Measurements from ENCODE around the gene JCHAIN. TPM values are rescaled to one million over a fixed set of nuclear protein-coding genes. Genes with fewer than 3 reads are reported as not detected.
A peak's percentile ranks its signal among the peaks of the same experiment; 100 is the strongest.

JCHAIN gene
- total and polyA plus RNA-seq, 4 donors: 18.3 to 276 (median 111) TPM

DNA sequence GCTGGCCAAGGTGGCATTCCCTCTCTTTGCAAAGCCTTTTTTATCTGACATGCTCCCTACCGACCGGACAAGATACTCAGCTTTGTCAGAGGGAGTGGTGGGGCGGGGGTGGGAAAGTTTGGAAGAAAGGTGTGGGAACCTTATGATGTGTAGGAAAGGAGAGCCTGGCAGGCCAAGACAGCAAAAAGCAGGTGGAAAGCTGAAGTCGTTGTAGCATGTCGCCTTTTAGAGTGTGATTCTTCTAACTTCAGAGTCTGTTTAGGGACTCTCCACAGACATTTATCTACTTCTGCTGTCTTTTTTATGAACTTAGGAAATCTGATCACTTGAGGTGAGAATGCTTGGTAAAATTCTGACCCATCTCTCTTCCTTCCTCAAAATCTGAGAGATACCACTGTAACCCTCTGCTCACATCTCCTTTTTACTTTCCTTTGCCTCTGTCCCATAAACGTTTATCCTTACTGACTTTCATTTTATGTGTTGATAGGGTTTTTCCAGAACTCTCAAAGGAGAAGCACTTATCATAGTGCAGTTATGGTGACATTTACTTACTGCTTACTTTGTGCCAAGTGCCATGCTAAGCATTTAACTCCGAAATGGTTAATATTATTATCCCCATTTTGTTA is 47.3 kb upstream of the JCHAIN start:
- TF ChIP-seq CTCF (IDR thresholded peaks at IDR 0.05; ENCODE audit: control extremely low read depth, extremely low read depth): no peak
- ATAC-seq (ENCODE audit: insufficient read depth, low FRiP score) (no peak), DNase-seq (no peak)
- Histone ChIP-seq H3K27ac (ENCODE audit: low read depth in 1 of 2, low read length in 1 of 2) (no peak overlapping the region), H3K4me1 (ENCODE audit: control insufficient read depth in 5 of 5, insufficient read depth in 5 of 5, low read length in 5 of 5) (peaks cover 0 to 5% (median 0%) of the 10 kb centered on the region in 5 donors), H3K36me3 (ENCODE audit: control insufficient read depth in 4 of 4, insufficient read depth in 4 of 4, low read length in 4 of 4) (no peaks in the 10 kb centered on the region), H3K4me3 (no peak overlapping the region), H3K9me3 (ENCODE audit: control insufficient read depth in 4 of 4, insufficient read depth in 3 of 4, low read length in 3 of 4) (no peaks in the 10 kb centered on the region), H3K27me3 (ENCODE audit: control insufficient read depth in 3 of 3, insufficient read depth in 3 of 3, low read length in 2 of 3) (no peaks in the 10 kb centered on the region), H3K9ac (ENCODE audit: insufficient read depth in 1 of 2, low read length in 2 of 2) (no peak overlapping the region)
- WGBS, 2 donors: 60 to 63% methylated on average over 7 of the region's 7 CpGs

DNA sequence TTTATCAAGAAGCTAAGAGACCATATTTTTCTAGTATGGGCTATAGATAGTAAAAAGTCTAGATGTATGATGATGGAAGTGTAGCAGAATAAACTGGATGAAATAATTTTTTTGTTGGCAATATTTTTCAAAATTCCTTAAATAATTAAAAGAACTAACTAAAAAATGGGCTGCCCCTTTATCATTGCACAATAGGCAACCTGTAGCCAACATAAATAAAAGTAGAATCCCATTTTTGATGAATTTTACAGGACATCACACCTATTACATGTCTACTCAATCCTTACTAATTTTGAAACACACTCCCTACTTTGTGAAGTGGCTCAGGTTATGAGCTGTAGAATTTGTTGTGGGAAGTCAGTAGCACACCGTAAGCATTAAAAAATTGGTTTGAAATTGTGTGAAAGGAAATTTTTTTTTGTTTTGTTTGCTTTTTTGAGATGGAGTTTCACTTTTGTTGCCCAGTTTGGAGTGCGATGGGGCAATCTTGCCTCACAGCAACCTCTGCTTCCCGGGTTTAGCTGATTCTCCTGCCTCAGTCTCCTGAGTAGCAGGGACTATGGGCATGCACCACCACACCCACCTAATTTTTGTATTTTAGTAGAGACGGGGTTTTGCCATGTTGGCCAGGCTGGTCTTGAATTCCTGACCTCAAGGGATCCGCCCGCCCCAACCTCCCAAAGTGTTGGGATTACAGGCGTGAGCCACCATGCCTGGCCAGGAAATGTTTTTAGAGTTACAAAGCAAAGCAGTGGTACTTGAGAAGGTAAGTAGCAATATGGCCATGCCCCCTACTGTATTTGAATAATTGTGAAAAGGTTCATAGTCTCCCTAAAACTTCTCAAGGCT is 46.5 kb upstream of the JCHAIN start:
- no peak for TF ChIP-seq CTCF (IDR thresholded peaks at IDR 0.05; ENCODE audit: control extremely low read depth, extremely low read depth)
- no peak overlapping the region for H3K27ac ChIP-seq (ENCODE audit: low read depth in 1 of 2, low read length in 1 of 2)
- no peaks in the 10 kb centered on the region for H3K27me3 ChIP-seq (ENCODE audit: control insufficient read depth in 3 of 3, insufficient read depth in 3 of 3, low read length in 2 of 3)
- no peaks in the 10 kb centered on the region for H3K36me3 ChIP-seq (ENCODE audit: control insufficient read depth in 4 of 4, insufficient read depth in 4 of 4, low read length in 4 of 4)
- DNase-seq: no peak
- H3K9ac ChIP-seq (ENCODE audit: insufficient read depth in 1 of 2, low read length in 2 of 2): no peak overlapping the region
- no peaks in the 10 kb centered on the region for H3K9me3 ChIP-seq (ENCODE audit: control insufficient read depth in 4 of 4, insufficient read depth in 3 of 4, low read length in 3 of 4)
- ATAC-seq (ENCODE audit: insufficient read depth, low FRiP score): no peak
- WGBS, 2 donors: 61 to 80% methylated on average over 7 of the region's 7 CpGs
- H3K4me1 ChIP-seq (ENCODE audit: control insufficient read depth in 5 of 5, insufficient read depth in 5 of 5, low read length in 5 of 5): peaks cover 0 to 5% (median 0%) of the 10 kb centered on the region in 5 donors
- H3K4me3 ChIP-seq: no peak overlapping the region

- Histone ChIP-seq H3K4me1 (ENCODE audit: control insufficient read depth in 5 of 5, insufficient read depth in 5 of 5, low read length in 5 of 5) (peaks cover 0 to 6% (median 0%) of the 10 kb centered on the region in 5 donors), H3K27me3 (ENCODE audit: control insufficient read depth in 3 of 3, insufficient read depth in 3 of 3, low read length in 2 of 3) (no peaks in the 10 kb centered on the region), H3K4me3 (no peak overlapping the region), H3K36me3 (ENCODE audit: control insufficient read depth in 4 of 4, insufficient read depth in 4 of 4, low read length in 4 of 4) (no peaks in the 10 kb centered on the region), H3K27ac (ENCODE audit: low read depth in 1 of 2, low read length in 1 of 2) (no peak overlapping the region), H3K9me3 (ENCODE audit: control insufficient read depth in 4 of 4, insufficient read depth in 3 of 4, low read length in 3 of 4) (no peaks in the 10 kb centered on the region), H3K9ac (ENCODE audit: insufficient read depth in 1 of 2, low read length in 2 of 2) (no peak overlapping the region)
- 68 to 84% methylated on average over 3 of the region's 3 CpGs for WGBS, 2 donors
- DNase-seq (peak in 1 of 3 donors; percentile 46), ATAC-seq (ENCODE audit: insufficient read depth, low FRiP score) (no peak)
- no peak for TF ChIP-seq CTCF (IDR thresholded peaks at IDR 0.05; ENCODE audit: control extremely low read depth, extremely low read depth)
Observed at GRCh38 chr4:70712150-70712549, 45.8 kb upstream of the JCHAIN start.

Measured in lung (tissue), 12 donors.